ENCODE data around the gene SSRP1.

- TF ChIP-seq POLR2AphosphoS5 (IDR thresholded peaks at IDR 0.05; ENCODE audit: low read depth, low read length), result no peak
- no peak for TF ChIP-seq SIN3A (IDR thresholded peaks at IDR 0.05; ENCODE audit: borderline replicate concordance, insufficient read depth, low read length)
- no peak for TF ChIP-seq REST (IDR thresholded peaks at IDR 0.05; ENCODE audit: insufficient read depth in 1 of 2, low read depth in 2 of 2, low read length in 2 of 2)
- TF ChIP-seq FOXP2 (optimal IDR thresholded peaks at IDR 0.05; ENCODE audit: borderline replicate concordance, extremely low read depth, extremely low read length, insufficient read depth), result no peak
- no peak for TF ChIP-seq TAF1 (IDR thresholded peaks at IDR 0.05; ENCODE audit: borderline replicate concordance, insufficient read depth, low read length)
These were observed 5.6 kb upstream of the SSRP1 start for GRCh38 chr11:57341250-57341808.

Measured in PFSK-1 (cell line).